Breast epithelium (tissue), 4 donors: Measurements from ENCODE around the gene STARD3NL. TPM values are rescaled to one million over a fixed set of nuclear protein-coding genes. Genes with fewer than 3 reads are reported as not detected.
A peak's percentile ranks its signal among the peaks of the same experiment; 100 is the strongest.

ENCODE experiments used
- DNase-seq, 2 donors: peaks; one replicate each; pipeline ENCODE4 v3.0.0-alpha.2; 2019; ENCODE audit warnings: low spot score in 2 of 2
- H3K27ac ChIP-seq, 2 donors: fragments of 200-600 bp; sonication (generic) in 1 of 2; one replicate each; pipeline ENCODE4 v1.5.1; 2016 to 2019; ENCODE audit warnings: mild to moderate bottlenecking in 1 of 2
- H3K27me3 ChIP-seq, 2 donors: fragments of 200-600 bp; sonication (generic) in 1 of 2; one replicate each; pipeline versions ENCODE4 v1.5.1 to v1.6.0; 2017 to 2019; ENCODE audit warnings: control low read depth in 1 of 2, mild to moderate bottlenecking in 1 of 2
- H3K36me3 ChIP-seq: fragments of 200-600 bp; one replicate; pipeline ENCODE4 v1.5.1; 2019
- H3K4me1 ChIP-seq, 2 donors: fragments of 200-600 bp; sonication (generic); one replicate each; pipeline ENCODE4 v1.5.1; 2016 to 2019; ENCODE audit warnings: control low read depth in 1 of 2
- H3K4me3 ChIP-seq, 3 donors: fragments of 200-600 bp; sonication (generic); 1 replicate in 2 of 3; 2 replicates in 1 of 3; pipeline ENCODE4 v1.5.1; 2016 to 2019; ENCODE audit warnings: mild to moderate bottlenecking in 3 of 3, moderate library complexity in 2 of 3
- H3K9me3 ChIP-seq, 2 donors: fragments of 200-600 bp; sonication (generic) in 1 of 2; one replicate each; pipeline ENCODE4 v1.5.1; 2016 to 2019; ENCODE audit warnings: control low read depth in 1 of 2
- CTCF ChIP-seq, 3 donors: fragments of 450-650 bp; IDR thresholded peaks; one replicate each; pipeline ENCODE4 v1.5.1; 2016 to 2017; ENCODE audit warnings: antibody characterized with exemption in 3 of 3, mild to moderate bottlenecking in 3 of 3, moderate library complexity in 3 of 3
- POLR2A ChIP-seq: fragments of 450-650 bp; IDR thresholded peaks from one replicate; pipeline ENCODE4 v1.6.1; 2016; ENCODE audit warnings: antibody characterized with exemption, mild to moderate bottlenecking, moderate library complexity
- POLR2AphosphoS5 ChIP-seq, 3 donors: sonication (generic); formaldehyde crosslinking; IDR thresholded peaks; one replicate each; pipeline ENCODE4 v1.6.1; 2017; ENCODE audit warnings: antibody characterized with exemption in 3 of 3
- intact Hi-C: fragments of 100-400 bp; cut with DNase I; formaldehyde crosslinking; loops from one replicate; pipeline ENCODE4 v1.15.1; 2023; ENCODE audit warnings: low total_unique reads
- total RNA-seq, 3 donors: library from RNA; depleted of rRNA; stranded (reverse); fragments of >200 nt; gene quantifications; one replicate each; pipeline ENCODE4 v1.1.0, GENCODE V29; 2016

Gene STARD3NL
- total RNA-seq, 3 donors from 2014 or later = 36.8 to 42.9 (median 42.6) TPM

- no peak overlapping the region for H3K4me3 ChIP-seq
- no peaks in the 10 kb centered on the region for H3K9me3 ChIP-seq
- H3K36me3 ChIP-seq = no peaks in the 10 kb centered on the region
- no peak for DNase-seq
- H3K4me1 ChIP-seq = no peaks in the 10 kb centered on the region
- intact Hi-C loops = loop anchor here (5.0 kb wide), 1 partner anchor 113 kb away; no protein-coding TSS in a partner anchor
- no peak overlapping the region for H3K27ac ChIP-seq
- TF ChIP-seq POLR2AphosphoS5 (IDR thresholded peaks at IDR 0.05) (no peak), POLR2A (no peak), CTCF (IDR thresholded peaks at IDR 0.05) (no peak)
- no peaks in the 10 kb centered on the region for H3K27me3 ChIP-seq
Measured at GRCh38 chr7:38220452-38220851, 42.4 kb downstream of the STARD3NL start.

- Histone ChIP-seq H3K27me3 (no peaks in the 10 kb centered on the region), H3K27ac (no peak overlapping the region), H3K9me3 (no peaks in the 10 kb centered on the region), H3K4me3 (no peak overlapping the region), H3K4me1 (no peaks in the 10 kb centered on the region), H3K36me3 (no peaks in the 10 kb centered on the region)
- TF ChIP-seq POLR2AphosphoS5 (IDR thresholded peaks at IDR 0.05) (no peak), POLR2A (no peak), CTCF (IDR thresholded peaks at IDR 0.05) (peak; percentile 83 to 88 (median 86))
- intact Hi-C loops = loop anchor here (5.0 kb wide), 1 partner anchor 115 kb away; no protein-coding TSS in a partner anchor
- DNase-seq = no peak
Measured at GRCh38 chr7:38222481-38223096, 44.5 kb downstream of the STARD3NL start.

- Histone ChIP-seq H3K4me1 (no peaks in the 10 kb centered on the region), H3K27me3 (no peaks in the 10 kb centered on the region), H3K9me3 (no peaks in the 10 kb centered on the region), H3K27ac (no peak overlapping the region), H3K4me3 (no peak overlapping the region), H3K36me3 (no peaks in the 10 kb centered on the region)
- DNase-seq = no peak
- TF ChIP-seq CTCF (IDR thresholded peaks at IDR 0.05) (no peak), POLR2A (no peak), POLR2AphosphoS5 (IDR thresholded peaks at IDR 0.05) (no peak)
- intact Hi-C loops = loop anchor here (5.0 kb wide), 1 partner anchor 116 kb away; no protein-coding TSS in a partner anchor
Measured at GRCh38 chr7:38223306-38223705, 45.3 kb downstream of the STARD3NL start.

- Histone ChIP-seq H3K9me3 (no peaks in the 10 kb centered on the region), H3K36me3 (no peaks in the 10 kb centered on the region), H3K4me3 (no peak overlapping the region), H3K4me1 (no peaks in the 10 kb centered on the region), H3K27ac (no peak overlapping the region), H3K27me3 (no peaks in the 10 kb centered on the region)
- no peak for DNase-seq
- TF ChIP-seq POLR2A = no peak
- TF ChIP-seq POLR2AphosphoS5 (IDR thresholded peaks at IDR 0.05) = no peak
- no peak for TF ChIP-seq CTCF (IDR thresholded peaks at IDR 0.05)
- intact Hi-C loops = loop anchor here (5.0 kb wide), 1 partner anchor 117 kb away; no protein-coding TSS in a partner anchor
Measured at GRCh38 chr7:38224392-38224791, 46.3 kb downstream of the STARD3NL start.

GRCh38 chr7:38229386-38229785 is 51.3 kb downstream of the STARD3NL start:
- Histone ChIP-seq H3K4me3 (no peak overlapping the region), H3K4me1 (no peaks in the 10 kb centered on the region), H3K27ac (no peak overlapping the region), H3K27me3 (no peaks in the 10 kb centered on the region), H3K36me3 (no peaks in the 10 kb centered on the region), H3K9me3 (no peaks in the 10 kb centered on the region)
- intact Hi-C loops = no loop called here
- no peak for DNase-seq
- TF ChIP-seq CTCF (IDR thresholded peaks at IDR 0.05) (no peak), POLR2A (no peak), POLR2AphosphoS5 (IDR thresholded peaks at IDR 0.05) (no peak)
